Fibroblast of pulmonary artery (primary cell): ENCODE data around the gene NDFIP2.

Experiments used
- DNase-seq: peaks from one replicate; pipeline ENCODE4 v3.0.0-alpha.2; 2010; ENCODE audit warnings: low read depth
- H3K4me3 ChIP-seq: replicated peaks from 2 replicates; pipeline ENCODE4 v1.5.1; 2011; ENCODE audit warnings: low read depth, mild to moderate bottlenecking, control low read depth, low read length, moderate library complexity
- CTCF ChIP-seq: IDR thresholded peaks from 2 replicates; pipeline ENCODE4 v1.5.1; 2011; ENCODE audit warnings: mild to moderate bottlenecking, control low read depth, low read length, inconsistent platforms; ENCODE audit errors: missing control alignments

The NDFIP2 gene

GRCh38 chr13:79491715-79492114 is 10.8 kb downstream of the NDFIP2 start:
- peak; percentile 70 for DNase-seq
- TF ChIP-seq CTCF, result no peak
- no peak overlapping the region for H3K4me3 ChIP-seq

GRCh38 chr13:79492313-79492798 is 11.4 kb downstream of the NDFIP2 start:
- no peak for TF ChIP-seq CTCF
- no peak overlapping the region for H3K4me3 ChIP-seq
- DNase-seq, result no peak

- no peak overlapping the region for H3K4me3 ChIP-seq
- no peak for DNase-seq
- no peak for TF ChIP-seq CTCF
Observed at GRCh38 chr13:79492918-79493594, 12.1 kb downstream of the NDFIP2 start.

- H3K4me3 ChIP-seq, result no peak overlapping the region
- no peak for DNase-seq
- no peak for TF ChIP-seq CTCF
Observed at GRCh38 chr13:79496188-79496587, 15.2 kb downstream of the NDFIP2 start.

- H3K4me3 ChIP-seq, result no peak overlapping the region
- DNase-seq, result no peak
- TF ChIP-seq CTCF, result no peak
Observed at GRCh38 chr13:79497064-79497463, 16.1 kb downstream of the NDFIP2 start.

GRCh38 chr13:79497852-79498251 is 16.9 kb downstream of the NDFIP2 start:
- no peak for DNase-seq
- TF ChIP-seq CTCF, result no peak
- H3K4me3 ChIP-seq, result no peak overlapping the region

GRCh38 chr13:79500829-79501228 is 19.9 kb downstream of the NDFIP2 start:
- no peak for DNase-seq
- no peak overlapping the region for H3K4me3 ChIP-seq
- no peak for TF ChIP-seq CTCF
